Measurements from ENCODE around the gene VWDE.

The VWDE gene

GRCh38 chr7:12328888-12329770, 74.5 kb downstream of the VWDE start:
- no peak for DNase-seq (ENCODE audit: low read depth in 3 of 3, low spot score in 1 of 3)

GRCh38 chr7:12327922-12328321, 75.7 kb downstream of the VWDE start:
- no peak for DNase-seq (ENCODE audit: low read depth in 3 of 3, low spot score in 1 of 3)

DNA sequence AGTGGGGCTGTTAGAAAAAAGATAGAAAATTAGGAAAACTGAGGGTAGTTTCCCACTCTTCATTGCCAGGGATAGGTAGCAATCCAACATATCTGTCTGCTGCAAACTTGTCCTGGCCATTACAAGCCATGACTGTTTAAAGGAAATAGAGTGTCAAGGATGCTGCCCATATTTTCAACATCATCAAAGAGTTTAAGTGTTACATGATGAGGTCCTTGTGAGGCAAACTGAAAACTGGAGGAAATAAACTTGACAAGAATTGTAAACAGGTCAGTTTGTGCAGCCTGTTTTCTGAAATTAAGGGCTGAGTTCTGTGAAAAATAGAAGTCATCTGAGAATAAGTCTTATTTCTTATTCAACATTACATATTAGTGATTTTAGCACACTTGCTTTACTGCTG, 78.0 kb downstream of the VWDE start:
- no peak for DNase-seq (ENCODE audit: low read depth in 3 of 3, low spot score in 1 of 3)

GRCh38 chr7:12323415-12323814, 80.2 kb downstream of the VWDE start:
- DNase-seq (ENCODE audit: low read depth in 3 of 3, low spot score in 1 of 3) = no peak

GRCh38 chr7:12322903-12323300, 80.8 kb downstream of the VWDE start:
- DNase-seq (ENCODE audit: low read depth in 3 of 3, low spot score in 1 of 3) = no peak

DNA sequence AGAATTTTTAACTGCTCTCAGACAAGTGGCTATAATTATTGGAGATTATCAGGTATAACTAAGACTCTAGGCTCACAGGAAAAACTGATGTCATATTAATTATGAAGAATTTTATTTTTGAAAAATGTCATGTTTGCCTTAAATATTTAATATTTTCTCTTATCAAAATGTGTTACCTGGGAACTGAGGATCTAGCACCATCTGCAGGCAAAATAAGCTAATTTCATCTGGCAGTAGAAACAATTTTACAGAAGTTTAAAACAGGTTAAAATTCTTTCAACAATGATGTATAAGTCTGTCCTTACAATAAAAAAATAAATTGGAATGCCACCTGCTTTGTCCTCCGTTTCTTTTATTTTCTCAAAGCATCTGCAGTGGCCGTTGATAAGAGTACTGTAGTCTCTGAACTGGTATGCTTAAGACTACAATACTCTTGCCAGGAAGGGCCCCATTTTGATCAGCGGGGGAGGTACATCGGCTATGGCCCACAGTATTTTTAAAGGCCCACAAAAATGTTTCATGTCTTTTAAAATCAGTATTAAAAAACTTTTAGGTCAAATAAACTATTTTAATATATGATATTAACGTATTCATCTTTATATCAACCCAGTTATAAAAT, 81.3 kb downstream of the VWDE start:
- no peak for DNase-seq (ENCODE audit: low read depth in 3 of 3, low spot score in 1 of 3)

DNA sequence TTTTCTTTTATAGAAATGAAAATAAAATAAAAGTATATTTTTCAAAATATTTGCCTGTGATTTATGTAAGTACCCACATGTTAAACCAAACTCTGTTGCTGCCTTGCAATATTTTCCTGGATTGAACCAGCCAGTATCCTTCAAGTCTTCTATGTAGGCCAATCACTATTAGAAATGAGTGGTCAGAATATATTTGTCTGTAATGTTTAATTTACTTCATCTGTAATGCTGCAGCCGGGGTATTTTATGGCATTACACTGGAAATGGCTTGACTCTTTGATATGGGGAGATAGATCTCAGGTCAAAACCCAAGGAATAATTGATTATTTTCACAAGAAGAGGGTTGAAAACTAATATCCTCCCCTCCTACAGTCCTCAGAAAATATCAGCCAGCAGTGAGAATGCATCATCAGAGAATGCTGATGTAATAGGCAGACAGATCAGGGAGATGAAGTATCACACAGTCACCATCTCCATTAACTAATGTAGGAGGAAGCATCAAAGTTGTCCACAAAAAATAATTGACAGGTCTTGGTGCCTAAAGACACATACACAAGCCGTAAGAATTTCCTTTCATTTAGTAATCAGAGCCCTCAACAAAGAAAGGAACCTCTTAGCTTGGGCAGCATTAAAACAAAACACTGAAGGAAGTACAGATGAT, 82.5 kb downstream of the VWDE start:
- no peak for DNase-seq (ENCODE audit: low read depth in 3 of 3, low spot score in 1 of 3)

GRCh38 chr7:12320241-12320986, 83.3 kb downstream of the VWDE start:
- no peak for DNase-seq (ENCODE audit: low read depth in 3 of 3, low spot score in 1 of 3)

DNA sequence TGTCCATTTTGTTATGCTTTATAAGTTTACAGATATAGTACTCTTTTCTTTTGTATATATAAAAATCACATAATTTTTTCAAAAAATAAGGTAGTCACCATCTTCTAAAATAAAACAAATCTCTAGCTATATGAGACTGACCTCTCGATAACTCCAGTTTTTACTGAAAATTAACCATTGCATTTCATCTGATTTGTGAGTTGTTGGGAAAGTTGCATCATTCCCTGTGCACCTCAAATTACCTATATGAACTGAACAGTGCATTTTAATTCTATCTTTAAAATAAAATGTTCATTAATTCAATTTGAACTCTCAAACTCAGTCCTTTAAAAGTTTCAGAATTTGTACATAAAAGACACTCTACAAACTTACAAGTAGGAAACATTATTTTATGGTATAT, 86.0 kb downstream of the VWDE start:
- no peak for DNase-seq (ENCODE audit: low read depth in 3 of 3, low spot score in 1 of 3)

DNA sequence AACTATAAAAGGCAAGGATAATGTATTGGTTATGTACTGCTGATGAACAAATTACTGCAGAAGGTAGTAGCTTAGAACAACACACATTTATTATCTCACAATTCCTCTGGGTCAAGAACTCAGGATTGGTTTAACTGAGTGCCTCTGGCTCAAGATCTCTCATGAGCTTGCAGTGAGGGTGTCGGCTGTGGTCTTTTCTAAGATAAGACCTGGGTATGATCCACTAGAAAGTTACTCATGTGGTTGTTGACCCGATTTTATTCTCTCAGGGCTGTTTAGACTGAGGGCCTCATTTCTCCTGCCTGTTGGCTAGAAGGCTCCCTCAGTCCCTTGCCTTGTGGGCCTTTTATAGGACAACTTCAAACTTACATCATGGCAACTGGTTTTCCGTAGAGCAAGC, 86.7 kb downstream of the VWDE start:
- DNase-seq (ENCODE audit: low read depth in 3 of 3, low spot score in 1 of 3) = no peak

- DNase-seq (ENCODE audit: low read depth in 3 of 3, low spot score in 1 of 3) = no peak
These were observed 88.6 kb downstream of the VWDE start for GRCh38 chr7:12315049-12315448.

- DNase-seq (ENCODE audit: low read depth in 3 of 3, low spot score in 1 of 3) = no peak
These were observed 89.5 kb downstream of the VWDE start for GRCh38 chr7:12314199-12314598.

GRCh38 chr7:12305502-12305901, 98.2 kb downstream of the VWDE start:
- no peak for DNase-seq (ENCODE audit: low read depth in 3 of 3, low spot score in 1 of 3)

DNA sequence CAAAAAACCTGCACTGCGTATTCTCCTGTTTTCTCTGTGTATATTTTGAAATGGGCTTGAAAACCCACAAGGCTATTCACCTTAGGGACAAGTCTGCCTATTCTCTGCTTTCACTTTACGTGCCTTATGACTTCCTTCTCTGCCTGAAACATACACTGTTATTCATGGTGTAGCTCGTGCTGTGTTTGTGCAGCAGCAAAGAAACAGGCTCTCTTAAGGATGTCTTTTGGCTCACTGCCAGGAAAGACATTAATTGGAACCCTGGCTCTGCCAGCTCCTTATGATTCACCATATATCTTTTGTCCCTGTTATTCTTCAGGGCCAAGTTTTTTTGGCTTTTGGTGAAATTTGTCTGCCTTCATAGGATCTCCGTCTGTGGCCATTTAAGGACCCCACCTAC, 100.2 kb downstream of the VWDE start:
- no peak for DNase-seq (ENCODE audit: low read depth in 3 of 3, low spot score in 1 of 3)

DNA sequence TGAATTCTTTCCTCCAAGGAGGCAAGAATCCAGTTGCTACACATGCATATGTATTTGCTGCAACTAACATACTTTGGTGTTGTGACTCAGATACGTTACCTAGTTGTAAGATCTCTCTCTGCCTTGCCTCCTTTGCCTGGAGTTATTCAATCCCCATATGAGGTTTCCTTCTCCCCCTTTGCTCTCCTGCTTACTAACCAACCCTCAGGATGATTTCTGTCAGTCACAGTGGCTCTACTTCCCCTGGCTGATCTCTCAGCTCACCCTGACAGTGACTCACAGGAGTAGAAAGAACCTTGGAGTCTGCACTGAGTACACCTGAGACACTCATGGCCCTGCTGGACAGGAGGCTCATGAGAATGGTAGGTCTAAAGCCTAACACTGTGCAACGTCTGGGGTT, 100.6 kb downstream of the VWDE start:
- DNase-seq (ENCODE audit: low read depth in 3 of 3, low spot score in 1 of 3) = no peak

DNA sequence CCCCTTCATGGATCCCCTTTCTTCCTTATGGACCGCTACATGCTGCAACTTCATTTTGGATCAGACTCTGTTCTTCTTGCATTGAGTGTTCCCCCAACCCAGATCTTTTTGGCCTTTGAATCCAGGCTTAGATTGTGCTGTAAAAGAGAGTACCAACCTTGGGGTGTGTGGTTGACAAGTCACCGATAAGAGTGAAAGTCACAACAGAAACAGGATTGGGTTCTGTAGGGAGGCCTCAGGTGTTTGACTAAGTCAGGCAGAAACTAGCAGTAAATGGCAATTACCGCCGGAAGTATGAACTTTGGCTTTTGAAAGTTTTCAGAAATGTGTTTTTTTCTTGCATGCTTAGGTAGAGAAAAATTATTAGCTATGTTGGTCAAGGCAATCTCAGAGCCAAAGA, 103.2 kb downstream of the VWDE start:
- no peak for DNase-seq (ENCODE audit: low read depth in 3 of 3, low spot score in 1 of 3)

DNA sequence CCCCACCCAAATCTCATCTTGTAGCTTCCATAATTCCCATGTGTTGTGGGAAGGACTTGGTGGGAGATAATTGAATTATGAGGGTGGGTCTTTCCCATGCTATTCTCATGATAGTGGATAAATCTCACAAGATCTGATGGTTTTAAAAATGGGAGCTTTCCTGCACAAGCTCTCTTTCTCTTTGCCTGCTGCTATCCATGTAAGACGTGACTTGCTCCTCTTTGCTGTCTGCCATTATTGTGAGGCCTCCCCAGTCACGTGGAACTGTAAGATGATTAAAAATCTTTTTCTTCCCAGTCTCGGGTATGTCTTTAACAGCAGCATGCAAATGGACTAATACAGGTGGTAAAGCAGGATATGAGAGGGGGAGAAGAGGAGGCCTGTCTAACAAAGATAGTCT, 104.3 kb downstream of the VWDE start:
- no peak for DNase-seq (ENCODE audit: low read depth in 3 of 3, low spot score in 1 of 3)

DNA sequence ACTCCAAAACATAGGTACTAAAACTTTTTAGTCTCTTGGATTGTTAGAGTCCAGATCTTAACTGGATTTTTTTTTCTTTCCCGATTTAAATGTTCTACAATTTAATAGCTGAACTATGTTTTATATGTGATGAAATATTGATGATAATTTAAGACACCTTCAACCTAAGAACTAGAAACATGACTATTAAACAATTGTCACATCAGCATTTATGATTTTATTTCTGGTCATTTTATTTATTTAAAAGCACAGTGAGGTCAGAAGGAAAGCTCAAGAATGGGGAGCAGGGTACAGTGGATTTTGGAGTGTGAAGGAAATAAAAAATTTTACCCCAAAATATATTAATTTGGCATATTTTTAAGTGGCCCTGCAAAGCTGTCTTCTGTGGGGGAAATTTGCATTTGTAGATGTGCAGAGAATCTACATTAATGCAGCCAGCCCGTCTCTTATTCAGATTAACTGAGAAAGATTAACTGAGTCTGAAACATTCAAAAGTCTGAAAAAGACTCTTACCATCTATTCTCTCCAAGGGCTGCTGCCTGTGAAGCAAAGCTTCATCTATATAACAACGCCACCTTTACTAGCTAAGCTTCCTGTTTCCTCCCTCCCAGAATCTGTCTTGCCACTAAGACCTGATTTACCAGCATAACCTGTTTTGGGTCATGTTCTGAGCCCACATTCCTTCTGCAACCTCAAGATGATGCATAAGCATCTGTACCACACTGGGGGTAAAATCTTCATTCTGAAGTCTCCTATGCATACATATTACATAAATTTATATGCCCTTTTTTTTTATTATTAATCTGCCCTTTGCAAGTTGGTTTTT, 106.2 kb downstream of the VWDE start:
- DNase-seq (ENCODE audit: low read depth in 3 of 3, low spot score in 1 of 3) = no peak

GRCh38 chr7:12296051-12296570, 107.6 kb downstream of the VWDE start:
- DNase-seq (ENCODE audit: low read depth in 3 of 3, low spot score in 1 of 3) = no peak

DNA sequence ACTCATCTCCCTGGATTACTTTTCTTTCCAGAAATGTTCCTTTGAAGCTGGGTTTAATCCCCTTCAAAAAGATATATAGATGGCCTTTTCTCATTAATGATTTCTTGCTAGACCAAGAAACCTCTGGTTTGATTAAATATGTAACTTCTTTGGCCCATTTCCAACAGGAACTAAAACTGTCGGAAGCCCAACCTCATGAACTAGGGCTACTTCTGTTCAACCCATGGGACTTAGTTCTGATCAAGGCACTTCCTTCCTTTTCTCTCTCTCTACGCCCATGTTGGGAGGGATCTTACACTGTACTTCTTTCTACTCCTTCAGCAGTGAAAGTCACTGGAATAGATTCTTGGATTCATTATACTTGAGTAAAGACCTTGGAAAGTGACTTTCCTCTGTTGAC, 109.0 kb downstream of the VWDE start:
- no peak for DNase-seq (ENCODE audit: low read depth in 3 of 3, low spot score in 1 of 3)
